KG1 (cell line): ENCODE data around the gene PARM1.
"Not testable (repeated sequence)": the region's sequence is repeated elsewhere in the genome, so short reads cannot be mapped to it uniquely, and the experiment has no call there.

ENCODE experiments used
- DNase-seq: peaks from one replicate; lab custom pipeline; 2025; lab: John Stamatoyannopoulos, UW

PARM1 gene

DNA sequence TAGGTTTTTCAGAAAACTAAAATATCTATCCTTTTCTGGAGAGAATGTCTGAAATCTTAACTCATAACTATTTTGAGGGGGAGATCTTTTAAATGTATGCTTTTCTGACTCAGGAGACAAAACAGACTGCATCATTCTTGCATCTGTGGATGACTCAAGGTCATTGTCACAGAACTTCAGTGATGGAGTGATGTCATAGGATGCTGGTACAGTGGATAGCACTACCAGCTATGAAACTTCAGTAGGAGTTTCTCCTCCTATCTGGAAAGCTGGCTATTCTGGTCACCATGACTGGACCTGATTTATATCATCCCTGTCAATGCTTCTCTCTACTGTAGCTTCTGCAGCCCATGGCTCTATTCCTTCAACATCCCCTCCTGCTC lies 50.3 kb downstream of the PARM1 start:
- DNase-seq, result no peak

DNA sequence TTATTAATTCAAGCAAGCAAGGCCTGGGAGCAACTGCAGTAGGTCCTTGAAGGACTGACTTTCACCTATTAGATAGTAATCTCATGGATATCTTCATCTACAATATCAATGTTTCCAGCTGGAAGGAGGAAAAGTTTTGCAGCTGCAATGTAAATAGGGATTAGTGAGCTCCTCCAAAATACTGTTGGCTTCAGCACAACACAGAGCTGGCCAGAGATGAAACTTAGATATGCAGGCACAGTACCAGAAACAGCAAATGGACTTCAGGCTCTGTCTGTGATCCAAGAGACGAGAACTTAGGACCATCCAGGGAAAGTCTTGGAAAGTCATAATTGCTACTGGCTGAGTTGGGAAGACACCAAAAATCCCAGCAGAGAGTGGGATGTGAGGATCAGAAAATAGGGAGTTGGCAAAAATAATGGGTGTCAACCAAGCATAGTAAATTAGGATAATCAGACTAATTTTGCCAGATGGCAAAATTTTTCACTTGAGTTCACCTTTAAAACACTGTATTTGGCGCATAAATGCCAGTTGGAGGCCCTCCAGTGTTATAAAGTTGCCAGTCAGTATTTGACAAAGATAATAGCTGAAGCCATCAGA lies 57.5 kb downstream of the PARM1 start:
- DNase-seq, result no peak

DNA sequence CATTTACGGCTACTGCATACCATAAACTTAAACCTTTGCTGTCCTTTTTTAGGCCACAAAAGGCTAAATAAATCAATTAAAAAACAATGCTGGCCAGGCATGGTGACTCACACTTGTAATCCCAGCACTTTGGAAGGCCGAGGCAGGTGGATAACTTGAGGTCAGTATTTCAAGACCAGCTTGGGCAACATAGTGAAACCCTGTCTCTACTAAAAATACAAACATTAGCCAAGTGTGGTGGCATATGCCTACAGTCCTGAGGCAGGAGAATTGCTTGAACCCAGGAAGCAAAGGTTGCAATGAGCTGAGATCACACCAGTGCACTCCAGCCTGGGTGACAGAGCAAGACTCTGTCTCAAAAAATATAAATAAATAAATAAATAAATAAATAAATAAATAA lies 61.5 kb downstream of the PARM1 start:
- not testable (repeated sequence) for DNase-seq

DNA sequence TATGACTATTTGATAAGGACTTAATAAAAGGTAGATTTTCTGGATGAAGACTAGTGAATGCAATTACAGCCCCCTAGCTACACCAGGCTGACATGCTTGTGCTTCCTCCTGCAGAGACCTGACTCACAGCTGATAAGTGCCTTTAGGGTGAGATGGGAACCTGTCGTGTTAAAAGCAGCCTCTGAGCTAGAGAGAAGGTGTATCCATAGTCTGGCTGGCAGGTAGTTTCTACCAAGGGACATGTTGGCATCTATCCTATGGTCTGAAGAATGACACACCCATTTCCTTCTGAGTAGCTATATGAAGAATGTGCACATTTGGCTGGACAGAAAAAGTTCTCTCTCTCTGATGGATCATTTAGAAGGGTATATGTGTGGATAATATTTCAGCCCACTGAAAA lies 64.1 kb downstream of the PARM1 start:
- no peak for DNase-seq

DNA sequence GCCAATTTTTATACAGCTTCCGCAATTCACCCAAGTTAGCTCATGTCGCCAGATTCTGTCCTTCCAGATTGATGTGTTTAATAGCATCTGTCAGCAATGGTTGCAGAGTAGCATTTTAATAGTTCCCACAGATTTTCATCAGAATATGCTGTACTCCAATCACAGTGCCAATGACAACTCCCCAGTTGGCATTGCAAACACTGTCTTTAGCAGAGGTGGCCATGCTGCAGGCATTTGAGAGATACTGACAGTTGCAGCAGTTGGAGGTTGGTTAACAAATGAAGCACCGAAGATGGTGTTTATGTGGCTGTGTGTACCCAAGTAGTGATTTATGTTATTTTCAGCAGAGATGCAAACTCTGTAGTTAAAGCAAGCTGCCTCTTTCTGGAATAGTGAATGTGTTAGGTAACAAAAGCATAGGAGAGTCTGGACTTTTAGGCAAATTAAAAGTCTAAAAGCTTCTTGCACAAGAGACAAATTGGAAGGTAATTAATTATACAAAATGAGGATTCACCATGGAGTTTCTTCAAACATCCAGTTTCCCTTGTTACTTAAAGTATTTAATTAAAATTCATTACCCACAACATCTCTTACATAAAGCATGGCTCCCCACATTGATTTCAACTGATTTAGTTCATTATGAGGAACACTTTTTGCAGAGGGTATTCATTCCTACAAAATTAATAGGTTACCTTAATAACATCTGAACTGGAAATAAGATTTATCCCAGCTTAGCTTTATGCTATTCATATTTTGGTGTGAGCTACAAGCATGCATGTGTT lies 65.2 kb downstream of the PARM1 start:
- no peak for DNase-seq

DNA sequence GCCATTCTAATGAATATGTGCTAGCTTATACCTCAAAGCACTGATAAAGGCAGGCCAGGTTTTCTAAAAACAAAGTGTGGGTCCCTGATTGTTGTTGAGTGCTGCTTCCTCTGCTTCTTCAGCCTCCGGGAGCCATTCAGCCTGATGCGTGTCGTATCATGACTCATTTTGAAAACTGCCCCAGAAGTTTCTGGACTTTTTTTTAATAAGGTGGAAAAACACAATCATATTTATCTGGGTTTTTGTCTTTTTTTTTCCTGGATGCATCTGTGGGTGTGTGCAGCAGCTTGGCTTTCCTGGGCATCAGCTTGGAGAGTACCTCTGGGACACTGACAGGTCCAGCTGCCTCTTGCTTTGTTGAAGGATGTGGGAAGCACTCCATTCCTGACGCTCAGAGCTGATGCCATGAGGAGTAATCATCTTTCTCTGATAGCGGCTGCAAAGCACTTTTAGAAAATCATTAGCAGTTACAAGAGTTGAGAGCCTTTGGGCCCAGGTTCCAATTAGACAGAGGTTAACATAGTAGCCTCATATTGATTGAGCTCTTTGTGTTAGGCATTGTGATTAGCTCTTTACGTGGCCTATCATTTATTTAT lies 66.9 kb downstream of the PARM1 start:
- no peak for DNase-seq

DNA sequence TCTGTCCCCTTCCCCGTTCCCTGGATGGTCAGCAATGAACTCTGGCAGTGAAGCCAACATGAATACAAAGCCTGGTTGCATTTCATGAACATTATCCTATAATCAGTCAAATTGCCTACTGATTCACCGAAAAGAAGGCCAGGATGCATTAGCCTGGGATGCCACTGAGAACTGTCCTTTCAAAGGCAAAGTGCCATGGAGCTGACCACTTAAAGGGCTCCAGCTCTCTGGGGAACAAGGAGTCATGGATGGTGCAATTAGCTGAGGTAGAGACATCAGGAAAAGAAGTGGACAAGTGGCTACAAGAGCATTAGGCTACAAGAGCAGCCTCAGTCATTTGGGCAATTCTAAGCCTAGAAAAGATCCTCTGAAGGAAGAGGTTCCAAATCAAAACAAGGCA lies 69.0 kb downstream of the PARM1 start:
- DNase-seq, result no peak

DNA sequence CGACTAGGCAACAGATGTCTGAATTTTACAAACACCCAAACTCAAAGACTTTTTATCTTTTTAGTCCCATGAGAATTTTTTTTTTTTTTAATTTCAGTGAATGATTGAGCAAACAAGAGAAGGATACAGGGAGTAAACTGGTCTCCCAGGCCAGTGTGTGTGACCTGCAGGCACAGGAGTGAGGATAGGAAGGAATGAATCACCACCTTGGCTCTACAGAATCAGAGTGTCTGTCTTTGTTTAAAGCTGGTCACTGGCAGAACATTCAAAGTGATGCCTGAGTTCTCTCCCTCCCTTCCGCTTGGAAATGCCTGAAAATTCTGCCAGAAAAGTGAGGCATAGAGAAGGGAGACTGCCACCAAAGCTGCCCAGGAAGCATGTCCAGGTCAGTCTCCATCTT lies 69.5 kb downstream of the PARM1 start:
- DNase-seq, result no peak

DNA sequence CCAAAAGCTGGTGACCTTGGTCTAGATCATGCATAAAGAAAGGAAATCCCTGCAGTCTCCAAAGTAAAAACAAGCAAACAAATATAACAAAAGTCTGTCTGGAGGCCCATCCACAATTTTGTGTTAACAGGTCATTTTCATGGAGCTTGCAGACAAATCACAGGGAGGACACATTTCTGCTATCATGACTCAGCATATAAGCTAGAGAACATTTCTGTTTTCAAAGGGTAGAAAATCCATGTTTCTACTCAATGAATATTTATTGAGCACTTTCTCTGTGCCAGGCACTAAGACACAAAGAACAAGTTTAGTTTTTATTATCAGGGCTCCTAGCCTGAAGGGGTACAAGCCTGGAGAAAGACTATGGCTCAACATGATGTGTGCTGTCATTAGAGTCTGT lies 71.1 kb downstream of the PARM1 start:
- DNase-seq, result no peak

DNA sequence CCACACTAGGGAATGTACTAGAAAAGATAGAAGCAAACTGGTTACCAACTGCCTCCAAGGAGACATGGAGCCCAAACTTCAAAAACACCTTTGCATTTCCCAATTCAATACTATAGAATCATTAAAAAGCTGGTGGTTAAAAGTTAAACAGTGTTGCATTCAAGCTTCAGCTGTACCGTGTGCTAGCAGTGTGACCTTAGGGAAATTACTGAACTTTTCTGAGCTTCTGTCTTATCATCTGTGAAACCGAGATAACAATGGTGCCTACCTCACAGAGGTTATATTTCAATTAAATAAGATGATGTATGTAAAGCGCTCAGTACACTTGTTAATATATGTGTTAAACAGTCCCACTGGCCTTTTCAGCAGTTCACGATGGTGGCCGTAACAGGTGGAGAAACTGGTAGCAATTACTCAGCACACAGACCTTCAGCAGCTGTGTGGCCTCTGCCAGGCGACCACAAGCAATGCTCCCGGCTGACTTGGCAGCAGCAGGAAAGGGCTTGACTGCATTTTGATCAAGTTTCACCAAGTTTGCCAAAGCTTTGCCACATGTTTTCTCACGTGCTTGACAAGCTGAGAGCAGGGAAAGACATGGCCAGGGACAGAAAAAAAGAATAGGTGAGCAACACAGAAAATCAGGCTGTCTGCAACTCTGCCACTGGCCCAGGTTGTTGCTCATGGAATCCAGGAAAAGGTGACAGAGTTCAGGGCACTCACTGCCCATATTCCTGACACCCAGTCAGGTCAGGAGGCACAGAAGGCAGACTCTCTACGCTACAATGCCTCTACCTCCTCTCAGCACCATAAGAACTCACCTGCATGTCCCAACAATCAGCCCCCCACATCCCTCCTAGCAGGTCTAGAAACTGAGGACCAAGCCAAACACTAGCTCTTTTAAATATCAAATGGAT lies 72.1 kb downstream of the PARM1 start:
- DNase-seq, result no peak

DNA sequence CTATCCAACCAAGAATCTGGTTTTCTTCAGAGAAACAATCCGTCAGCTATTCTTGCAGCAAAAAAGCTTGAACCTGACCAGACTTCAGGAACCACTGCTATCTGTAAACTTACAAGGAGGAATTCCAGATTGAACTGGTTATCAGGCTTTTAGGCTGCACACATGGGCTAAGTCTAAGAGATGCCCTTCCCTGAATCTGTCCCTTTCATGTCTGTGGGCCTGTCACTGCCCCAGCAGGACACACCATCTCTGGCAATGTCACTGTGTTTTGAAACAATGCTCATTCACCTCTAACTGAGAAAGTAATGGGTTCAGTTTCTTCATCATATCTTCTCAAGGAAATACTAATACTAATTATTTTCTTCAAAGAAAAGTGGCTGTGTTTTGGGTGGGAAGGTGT lies 72.8 kb downstream of the PARM1 start:
- DNase-seq, result no peak

DNA sequence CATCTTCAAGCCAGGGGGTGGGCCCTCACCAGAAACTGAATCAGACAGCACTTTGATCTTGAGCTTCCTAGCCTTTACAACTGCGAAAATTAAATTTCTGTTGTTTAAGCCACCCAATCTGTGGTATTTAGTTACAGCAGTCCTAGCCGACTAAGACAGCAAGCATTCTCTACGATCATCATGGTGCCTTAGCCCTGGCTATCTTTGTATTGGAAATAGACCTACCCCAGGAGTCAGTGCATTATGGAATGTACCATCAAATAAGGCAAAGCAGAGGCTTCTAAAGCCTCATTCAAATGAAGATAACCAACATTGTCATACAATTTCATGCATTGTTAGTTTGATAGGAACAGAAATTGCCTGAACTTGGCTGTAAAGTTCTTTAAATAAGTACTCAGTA lies 75.0 kb downstream of the PARM1 start:
- no peak for DNase-seq

DNA sequence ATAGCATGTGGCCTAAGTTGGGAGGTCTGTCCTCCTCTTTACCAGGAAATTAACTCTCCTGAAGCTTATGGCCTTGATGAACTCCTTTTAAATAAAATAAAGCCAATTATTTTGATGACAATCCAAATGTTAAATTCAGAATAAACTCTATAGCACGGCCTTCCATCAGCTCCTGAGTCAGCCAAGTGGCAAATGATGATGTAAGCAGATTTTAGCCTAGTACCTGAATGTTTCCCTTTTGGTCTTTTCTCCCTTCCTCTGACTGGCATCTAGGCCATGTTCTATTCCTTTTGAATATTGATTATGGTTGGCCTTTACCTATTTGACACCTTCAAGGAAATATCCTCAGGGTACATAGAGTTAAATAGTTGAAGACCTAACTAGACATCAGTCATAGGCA lies 76.2 kb downstream of the PARM1 start:
- no peak for DNase-seq

DNA sequence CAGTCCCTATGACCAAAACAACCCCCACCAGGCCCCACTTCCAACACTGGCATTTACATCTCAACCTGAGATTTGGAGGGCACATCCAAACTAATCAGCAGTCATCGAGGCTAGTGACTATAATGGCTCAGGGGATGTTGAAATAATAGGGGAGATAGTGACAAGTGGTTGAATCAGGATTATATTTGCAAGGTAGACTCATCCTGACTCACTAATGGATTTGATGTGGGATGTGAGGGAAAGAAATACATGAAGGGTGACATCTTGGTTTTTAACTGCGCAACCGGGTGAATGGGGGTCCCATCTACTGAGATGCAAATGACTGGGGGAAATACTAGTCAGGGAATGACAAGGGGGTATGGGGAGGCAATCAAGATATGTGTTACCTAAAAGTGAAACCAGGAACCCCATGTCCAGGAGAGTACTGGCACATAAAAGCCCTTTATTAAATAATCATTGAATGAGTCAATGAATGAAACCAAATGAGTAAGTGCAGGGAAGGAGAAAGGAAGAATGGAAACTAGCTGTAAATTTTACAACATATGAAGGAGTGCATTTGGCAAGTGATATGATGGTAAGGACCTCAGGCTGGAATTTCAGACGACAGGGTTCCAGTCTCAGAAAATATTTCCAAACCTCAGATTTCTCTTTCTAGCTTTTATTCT lies 78.3 kb downstream of the PARM1 start:
- no peak for DNase-seq

DNA sequence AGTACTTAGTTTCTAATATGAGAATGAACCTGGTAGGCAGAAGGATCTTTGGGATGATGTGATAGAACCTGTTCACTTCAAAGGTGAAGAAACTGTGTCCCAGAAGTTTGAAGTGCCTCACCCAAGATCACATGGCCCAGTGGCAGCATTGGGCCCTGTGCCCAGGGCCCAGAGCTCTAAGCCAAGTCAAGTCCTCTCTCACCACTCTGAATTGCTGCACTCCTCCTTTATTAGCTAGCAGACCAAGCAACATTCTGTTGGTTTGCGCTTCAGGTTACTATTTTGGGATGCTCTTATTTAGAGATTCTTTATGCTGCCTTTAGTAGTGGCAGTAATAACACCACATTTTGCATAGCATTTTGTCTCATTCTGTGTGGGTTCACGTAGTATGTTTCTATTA lies 82.7 kb downstream of the PARM1 start:
- DNase-seq, result no peak

DNA sequence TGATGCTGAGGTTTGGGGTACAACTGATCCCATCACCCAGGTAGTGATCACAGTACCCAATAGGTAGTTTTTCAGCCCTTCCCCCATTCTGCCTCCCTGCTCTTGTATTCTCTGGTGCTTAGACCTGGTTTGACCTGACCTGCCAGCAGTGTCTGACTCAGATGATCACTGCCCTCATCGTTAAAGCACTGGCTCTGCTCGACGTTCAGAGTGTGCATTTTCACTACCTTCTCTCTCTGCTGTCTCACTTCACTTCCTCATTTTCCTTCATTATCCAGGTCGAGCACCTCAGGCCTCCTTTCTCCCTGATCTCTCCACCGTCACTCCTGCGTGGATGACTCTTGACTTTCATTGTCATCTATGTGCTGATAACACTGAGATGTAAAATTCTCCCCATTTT lies 83.6 kb downstream of the PARM1 start:
- no peak for DNase-seq

DNA sequence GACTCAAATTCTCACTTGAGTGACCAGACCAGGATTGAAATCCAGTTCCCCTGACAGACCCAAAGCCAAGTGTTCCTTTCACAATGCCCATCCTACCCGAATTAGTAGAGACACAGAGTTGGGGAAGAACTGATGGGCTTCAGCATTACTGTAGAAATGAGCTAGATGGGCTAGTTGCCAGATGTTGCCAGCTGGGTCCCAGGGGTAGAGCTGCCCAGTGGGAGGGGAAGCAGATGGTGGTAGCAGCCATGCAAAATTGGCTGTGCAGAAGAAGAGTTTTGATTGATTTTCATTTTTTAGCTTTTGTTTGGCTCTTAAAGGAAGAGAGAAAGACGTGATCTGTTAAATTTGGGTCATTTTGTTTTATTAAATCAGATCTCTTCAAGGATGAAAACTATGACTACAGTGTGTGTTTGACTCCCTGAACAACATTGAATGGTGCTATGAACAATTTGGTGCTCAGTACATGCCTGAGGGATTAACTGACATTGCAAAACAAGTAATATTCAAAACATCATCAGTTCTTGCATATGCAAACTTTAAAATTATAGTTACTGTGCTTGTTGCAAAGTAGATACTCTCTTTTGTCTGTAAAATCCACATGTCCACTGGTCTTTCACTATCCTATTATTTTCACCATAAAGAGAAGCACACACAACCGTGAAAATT lies 86.0 kb downstream of the PARM1 start:
- DNase-seq, result no peak

DNA sequence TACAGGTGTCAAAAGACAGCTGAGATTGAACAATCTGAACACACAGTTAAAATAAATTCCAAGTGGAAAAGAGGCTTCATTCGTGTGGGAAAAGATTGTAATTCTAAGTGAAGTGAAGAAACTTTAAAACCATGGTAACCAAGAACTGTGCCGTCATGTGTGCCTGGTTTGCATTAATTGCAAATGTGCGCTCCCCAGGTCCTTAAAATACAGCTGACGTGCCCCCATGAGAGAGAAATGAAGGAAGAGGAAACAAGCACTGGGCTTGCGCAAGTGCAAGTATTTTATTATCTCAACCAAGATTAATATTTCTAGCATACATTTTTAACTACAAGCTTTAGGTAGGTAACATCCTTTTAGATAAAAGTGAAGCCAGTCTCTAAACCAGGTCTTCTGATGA lies 92.5 kb downstream of the PARM1 start:
- no peak for DNase-seq

DNA sequence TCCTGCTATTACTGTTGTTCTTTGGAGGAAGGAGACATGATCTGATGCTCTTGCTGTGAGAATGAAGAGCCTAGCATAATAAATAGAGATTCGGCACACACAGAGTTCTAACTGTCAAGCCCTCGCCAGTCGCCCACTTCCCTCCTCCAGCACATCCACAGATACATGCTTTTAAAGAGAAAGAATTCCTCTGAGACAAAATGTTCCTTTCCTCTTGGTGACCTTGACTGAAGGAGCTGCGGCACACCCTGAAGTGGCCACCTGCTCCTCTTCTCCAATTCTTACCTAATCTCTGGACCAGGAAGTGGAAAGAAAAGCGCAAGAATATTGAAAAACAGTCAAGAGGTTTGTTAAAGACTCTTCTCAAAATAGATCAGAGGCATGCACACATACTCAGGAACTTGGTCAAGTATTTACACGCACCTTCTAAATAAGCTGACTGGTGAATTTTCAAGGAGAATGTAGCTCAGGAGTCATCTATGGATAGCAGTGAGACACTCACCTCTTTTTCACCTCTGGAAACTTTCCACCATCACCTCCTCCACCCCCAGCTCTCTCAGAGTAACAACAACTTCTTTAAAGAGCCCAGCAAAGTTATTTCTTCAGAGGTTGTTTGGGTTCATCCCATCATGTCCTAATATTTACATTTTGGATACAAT lies 95.4 kb downstream of the PARM1 start:
- no peak for DNase-seq

DNA sequence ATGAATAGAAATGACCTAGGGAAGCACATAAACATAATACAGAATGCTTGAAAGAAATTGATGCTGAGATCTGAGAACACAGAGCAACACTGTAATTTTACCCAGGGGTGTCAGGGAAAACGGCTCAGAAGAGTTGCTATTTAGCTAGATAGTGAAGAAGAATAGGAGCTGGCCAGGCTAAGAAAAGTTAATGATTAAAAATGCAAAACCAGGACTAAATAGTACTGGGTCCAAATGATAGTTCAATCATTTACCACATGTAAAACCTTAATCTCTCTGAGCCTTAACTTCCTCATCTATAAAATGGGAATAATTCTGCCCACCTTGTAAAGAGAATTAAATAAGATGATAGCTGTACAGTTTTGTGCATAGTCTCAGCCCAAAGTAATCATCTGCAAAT lies 97.1 kb downstream of the PARM1 start:
- no peak for DNase-seq

DNA sequence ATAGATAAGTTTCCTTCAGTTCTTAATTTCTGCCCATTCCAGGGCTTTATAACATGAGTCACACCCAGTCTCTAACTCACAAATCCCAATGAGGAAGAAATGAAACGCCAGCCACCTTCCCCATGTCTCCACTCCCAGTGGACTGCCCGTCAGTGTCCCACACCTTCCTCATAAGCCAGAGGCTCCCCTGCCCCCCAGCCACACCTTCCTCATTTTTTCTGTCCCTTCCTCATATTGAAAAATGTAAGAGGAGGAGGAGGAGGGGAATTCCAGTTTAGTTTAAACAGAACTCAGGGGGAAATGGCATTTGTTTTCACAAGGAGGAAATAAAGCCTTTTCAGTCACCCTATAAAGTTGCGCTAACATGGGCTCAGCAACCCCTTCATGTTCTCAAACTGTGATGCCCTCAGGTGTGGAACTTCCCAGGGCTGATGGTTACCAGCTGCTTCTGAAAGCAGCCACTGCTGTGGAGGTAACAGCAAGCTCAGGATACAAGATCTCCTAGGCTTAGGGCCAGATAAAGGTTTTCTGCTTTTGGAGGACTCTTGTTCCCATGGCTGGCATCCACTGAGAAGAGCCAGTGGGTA lies 97.8 kb downstream of the PARM1 start:
- no peak for DNase-seq
